AG20443 (cell line): ENCODE results near the gene TSEN2.
"Not testable (repeated sequence)": the region's sequence is repeated elsewhere in the genome, so short reads cannot be mapped to it uniquely, and the experiment has no call there.

Experiments used
- DNase-seq: peaks from one replicate; pipeline ENCODE4 v3.0.0; 2012; ENCODE audit warnings: low spot score, mixed read lengths

The TSEN2 gene

DNA sequence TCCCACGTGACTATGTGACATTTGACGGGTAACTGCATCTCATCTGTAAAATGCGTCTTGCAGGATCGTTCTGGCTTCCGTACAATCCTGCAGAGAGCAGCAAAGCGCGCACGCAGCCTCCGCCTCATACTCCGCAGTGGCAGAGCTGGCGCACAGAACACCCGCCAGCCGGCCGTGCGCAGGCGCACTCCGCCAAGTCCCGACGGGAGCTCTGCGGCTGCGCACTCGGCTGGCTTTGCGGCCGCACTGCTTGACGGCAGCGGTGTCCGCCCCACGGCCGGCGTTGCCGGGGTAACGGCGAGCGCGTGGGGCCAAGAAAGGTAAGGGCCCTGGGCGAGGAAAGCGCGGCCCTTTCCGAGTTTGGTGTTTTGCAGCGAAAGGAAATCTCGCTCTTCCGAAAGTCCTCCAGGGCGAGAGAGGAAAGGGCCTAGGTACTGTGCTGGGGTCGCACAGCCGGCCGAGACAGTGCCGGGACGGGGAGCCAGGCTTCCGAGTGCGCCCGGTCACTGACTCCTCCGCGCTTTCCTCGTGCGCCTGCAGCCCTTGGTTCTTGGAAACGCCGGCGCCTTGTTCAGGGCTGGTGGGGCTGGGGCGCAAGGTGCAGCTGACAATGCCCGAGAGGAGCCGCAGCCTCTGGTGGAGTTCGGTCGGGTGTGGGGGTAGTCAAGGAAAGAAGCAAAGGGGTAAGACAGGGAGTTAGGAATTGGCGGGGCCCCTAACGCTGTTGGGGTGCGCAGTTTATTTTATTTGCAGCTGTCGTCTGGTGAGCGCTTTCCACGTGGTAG lies at the start of gene TSEN2:
TSEN2 (plus strand) TSS at position 283 of the 785 bp plus-strand sequence. CDS start 5,321 bp downstream, outside the sequence.
- DNase-seq = peak; percentile 100

DNA sequence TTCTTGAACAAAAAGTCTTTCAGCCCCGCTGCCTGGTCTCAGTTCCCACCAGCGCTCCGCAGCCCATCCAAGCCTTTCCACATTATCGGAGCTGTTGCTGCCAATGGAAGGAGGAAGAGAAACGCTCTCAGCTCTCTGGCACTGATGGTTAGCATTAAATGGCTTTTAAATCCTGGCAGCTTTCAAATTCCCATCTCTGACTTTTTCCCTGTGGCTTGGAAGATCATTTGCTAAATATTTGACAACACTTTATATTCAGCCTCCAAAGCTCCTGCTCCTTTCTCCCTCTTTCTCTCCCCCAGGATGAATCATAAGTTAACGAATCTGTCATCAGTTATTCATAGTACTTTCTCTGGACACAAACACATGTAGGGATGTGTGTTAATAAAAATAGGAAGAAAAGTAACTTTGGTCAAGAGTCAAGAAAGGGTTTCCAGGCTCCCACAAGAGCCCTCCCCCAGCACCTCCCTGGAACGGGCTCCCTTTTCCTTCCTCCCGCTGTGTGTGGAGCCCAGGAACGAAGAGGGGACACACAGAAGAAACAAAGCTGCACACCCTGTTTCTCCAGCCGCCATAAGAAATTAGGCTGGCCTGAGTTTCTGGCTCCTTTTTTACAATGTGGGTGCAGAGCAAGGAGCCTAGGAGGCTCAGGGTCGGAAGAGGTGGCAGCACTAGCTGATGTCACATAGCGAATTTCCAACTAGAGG lies 47.6 kb upstream of the TSEN2 start:
- peak; percentile 43 for DNase-seq

DNA sequence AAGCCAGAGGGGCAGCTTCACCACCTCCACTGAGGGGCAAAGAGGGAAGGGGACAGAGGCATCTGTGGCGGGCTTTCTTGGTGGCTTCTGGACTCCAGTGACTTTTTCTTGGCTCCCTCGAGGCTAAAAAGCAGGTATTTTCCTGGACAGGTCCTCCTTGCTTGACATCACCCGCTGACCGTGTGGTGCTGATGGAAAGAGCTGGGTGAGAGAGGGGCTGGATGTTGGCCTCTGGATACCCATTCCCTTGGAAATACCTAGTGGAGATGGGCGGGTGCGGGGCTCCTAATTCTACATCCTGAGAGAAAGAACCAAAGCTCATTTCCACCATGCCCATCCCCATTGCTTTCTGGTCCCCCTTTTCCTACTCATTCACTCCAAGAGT lies 47.1 kb upstream of the TSEN2 start:
- no peak for DNase-seq

GRCh38 chr3:12437861-12438260 lies 46.4 kb upstream of the TSEN2 start:
- DNase-seq = no peak

DNA sequence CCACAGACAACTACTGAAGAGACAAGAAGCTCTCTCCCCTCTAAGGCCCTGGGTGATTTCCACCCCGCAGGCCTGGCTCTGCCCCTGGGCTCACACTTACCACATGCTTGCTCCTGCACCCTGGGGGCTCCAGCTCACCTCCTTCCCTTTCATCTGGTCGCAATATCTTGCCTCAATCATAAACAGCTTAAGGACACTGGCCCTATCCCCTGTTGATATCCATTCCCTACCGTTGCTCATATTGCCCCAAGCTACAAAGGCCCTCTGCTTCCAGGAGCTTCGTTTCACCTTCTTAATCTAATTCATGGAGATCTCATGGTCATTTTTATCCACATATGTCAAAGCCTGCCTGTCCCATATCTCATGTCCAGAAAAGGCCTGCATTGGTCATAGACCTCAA lies 46.0 kb upstream of the TSEN2 start:
- DNase-seq = no peak

DNA sequence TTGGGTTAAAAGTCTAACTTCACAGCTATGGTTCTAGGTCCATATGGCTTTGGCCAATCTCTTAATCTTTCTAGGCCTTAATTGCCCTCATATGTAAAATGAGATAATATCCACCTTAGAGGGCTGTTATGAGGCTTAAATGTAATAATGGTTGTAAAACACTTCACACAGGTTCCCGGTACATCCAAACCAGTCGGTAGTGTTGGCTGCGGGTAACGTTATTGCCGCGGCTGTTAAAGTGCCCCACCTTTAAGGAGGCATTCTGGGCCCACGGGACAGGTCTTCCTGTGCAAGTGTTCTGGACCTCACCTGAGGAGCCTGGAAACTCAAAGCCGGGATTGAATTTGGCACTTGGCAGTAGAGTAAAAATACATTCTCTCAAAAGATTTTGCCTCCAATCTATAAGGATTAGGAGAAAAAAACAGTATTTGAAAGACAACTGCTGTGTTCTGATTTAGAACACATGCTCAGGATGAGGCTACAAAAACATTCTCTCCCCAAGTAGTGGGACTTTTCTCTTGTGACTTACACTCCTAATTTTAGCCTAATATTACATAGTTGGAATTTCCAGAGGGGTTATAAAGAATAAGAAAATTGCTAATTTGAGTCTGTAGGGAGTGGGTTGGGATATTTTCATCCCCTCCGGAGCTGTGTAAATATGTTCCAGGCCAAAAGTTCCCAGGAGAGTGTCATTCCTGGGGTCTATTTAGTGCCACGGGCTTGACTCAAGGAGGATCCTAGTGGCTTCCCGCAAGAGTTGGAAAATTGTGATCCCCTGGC lies 44.9 kb upstream of the TSEN2 start:
- DNase-seq = no peak

GRCh38 chr3:12440927-12441714 lies 43.2 kb upstream of the TSEN2 start:
- DNase-seq = peak; percentile 52

DNA sequence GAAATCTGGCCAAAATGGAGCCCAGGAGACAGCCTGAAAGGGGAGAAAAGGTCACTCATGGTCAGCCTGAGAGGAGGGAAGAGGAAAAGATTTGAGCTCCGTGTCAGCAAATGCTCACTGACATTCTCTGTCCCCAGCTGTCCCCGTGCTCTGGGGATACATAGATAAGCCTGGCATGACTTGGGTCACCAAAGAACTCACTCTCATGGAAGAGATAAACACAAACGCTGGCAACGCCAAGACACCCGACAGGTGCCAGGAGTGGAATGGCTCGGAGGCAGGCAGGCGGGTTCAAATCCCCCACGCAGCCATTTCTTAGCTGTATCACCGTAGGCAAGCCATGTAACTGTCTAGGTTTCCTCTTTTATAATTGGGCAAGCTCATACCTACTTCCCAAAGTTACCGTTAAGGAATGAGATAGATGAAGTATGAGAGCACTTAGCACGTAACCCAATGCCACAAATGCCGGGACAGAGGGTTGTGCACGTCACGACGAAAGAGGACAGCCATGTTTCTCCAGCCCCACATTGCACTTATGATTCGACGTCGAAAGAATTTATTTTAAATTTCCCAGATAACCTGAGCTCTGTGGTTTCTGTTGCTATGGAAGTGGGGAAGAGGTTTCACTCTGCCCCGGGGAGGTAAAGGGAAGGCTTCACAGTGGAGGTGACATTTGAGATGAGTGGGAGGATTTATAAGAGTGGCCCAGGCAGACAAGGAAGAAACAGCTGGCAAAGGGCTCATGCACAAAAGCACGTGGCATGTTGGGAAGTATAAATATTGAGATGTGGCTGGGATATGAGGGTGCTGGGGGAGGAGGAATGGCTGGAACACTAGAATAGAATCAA lies 41.4 kb upstream of the TSEN2 start:
- DNase-seq = no peak

GRCh38 chr3:12443781-12444522 lies 40.3 kb upstream of the TSEN2 start:
- no peak for DNase-seq

DNA sequence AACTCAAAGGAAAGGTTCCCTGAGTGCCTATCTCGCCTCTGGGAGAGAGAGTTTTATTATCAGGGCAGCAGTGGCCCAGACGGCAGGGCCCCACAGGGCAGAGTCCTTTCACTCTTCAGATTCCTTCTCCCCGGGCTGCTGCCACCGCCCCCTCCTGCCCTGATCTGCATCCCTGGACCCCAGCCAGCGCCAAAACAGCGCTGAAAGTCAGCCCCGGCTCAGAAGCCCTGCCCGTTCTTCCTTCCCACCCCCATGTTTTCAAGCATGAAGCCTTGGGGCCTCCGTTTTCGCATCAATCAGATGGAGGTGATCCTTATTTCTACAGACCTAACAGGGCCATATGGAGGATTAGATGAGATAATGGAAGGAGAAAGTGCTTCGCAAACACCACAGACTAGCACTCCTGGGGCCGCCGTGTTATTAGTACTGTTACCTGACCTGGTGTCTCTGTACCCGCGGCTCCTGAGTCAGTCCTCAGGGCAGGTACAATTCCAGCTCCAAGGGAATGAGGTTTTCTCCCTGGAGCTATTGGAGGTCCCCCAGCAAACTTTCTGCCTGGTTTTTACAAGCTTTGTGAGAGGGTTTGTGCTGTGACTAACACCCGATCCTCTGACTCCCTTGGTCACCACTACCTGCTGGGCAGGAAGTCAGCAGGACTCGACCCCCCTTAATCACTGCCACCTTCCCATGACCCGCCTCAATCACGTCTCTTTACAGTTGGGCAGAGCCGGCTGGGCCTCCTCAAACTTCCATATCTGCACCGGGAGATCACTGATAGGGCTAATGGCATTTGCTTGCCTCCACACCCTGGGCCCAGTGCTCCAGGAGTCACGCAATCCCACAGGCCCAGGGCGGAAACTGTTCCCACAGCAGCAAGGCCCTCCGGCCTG lies 39.5 kb upstream of the TSEN2 start:
- no peak for DNase-seq

DNA sequence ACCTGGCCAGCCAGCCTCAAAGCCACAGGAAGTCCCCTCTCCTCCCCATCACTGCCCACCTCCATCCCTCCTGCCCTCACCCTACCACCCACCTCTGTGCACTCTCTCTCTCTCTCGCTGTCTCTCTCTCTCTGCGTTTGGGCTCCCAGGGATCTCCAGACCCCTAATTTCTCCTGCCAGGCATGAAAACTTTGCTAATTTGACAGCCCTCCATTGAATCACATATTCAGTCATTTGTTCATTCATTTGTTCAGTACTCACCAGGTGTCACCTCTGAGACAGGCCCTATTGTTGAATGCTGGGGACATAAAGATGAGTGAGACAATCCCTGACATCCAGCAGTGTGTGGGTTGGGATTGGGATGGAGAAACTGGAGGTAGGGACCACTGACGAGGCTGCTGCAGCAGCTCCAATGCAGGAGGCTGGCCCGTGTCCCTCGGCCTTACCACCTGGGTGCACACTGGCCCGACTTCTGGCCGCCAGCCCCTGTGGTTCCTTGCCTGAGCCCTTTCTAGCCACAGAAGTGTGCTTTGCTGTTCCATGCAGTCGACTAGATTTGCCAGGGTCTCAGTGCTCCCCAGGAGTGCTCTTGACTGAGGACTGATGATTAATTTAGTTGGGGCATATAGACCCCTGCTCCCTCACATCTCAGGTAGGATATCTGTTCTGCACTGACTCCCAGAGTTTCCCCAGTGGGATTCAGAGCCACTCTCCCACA lies 38.6 kb upstream of the TSEN2 start:
- no peak for DNase-seq

GRCh38 chr3:12446298-12446697 lies 38.0 kb upstream of the TSEN2 start:
- DNase-seq = no peak

GRCh38 chr3:12447075-12447474 lies 37.2 kb upstream of the TSEN2 start:
- no peak for DNase-seq

GRCh38 chr3:12448404-12449202 lies 35.7 kb upstream of the TSEN2 start:
- DNase-seq = not testable (repeated sequence)

GRCh38 chr3:12449889-12450682 lies 34.2 kb upstream of the TSEN2 start:
- DNase-seq = no peak

GRCh38 chr3:12451481-12451880 lies 32.8 kb upstream of the TSEN2 start:
- DNase-seq = no peak

- DNase-seq = no peak
Observed at GRCh38 chr3:12451960-12452359, 32.3 kb upstream of the TSEN2 start.
